MM.1S (cell line): ENCODE measurements around the gene MRPS10.

Source experiments
- DNase-seq: peaks from one replicate; pipeline ENCODE4 v3.0.0-alpha.2; 2015
- H2AFZ ChIP-seq: fragments of 300-600 bp; sonication (generic); 2 replicates; pipeline ENCODE4 v1.6.0; 2016; ENCODE audit warnings: antibody characterized with exemption, low read length
- H3F3A ChIP-seq: fragments of 300-600 bp; sonication (generic); 2 replicates; pipeline ENCODE4 v1.6.1; 2016; ENCODE audit warnings: mild to moderate bottlenecking, antibody characterized with exemption, low read length, moderate library complexity, mixed read lengths; ENCODE audit not compliant: insufficient read depth
- H3K27ac ChIP-seq: fragments of 300-600 bp; sonication (generic); 2 replicates; pipeline ENCODE4 v1.5.1; 2016; ENCODE audit warnings: mild to moderate bottlenecking, low read length
- H3K27me3 ChIP-seq: fragments of 300-600 bp; sonication (generic); replicated peaks from 2 replicates; pipeline ENCODE4 v1.6.0; 2016; ENCODE audit warnings: low read length; ENCODE audit not compliant: insufficient read depth
- H3K36me3 ChIP-seq: fragments of 300-600 bp; sonication (generic); replicated peaks from 2 replicates; pipeline ENCODE4 v1.6.1; 2016; ENCODE audit warnings: mild to moderate bottlenecking, low read length, mixed read lengths; ENCODE audit not compliant: insufficient read depth
- H3K4me1 ChIP-seq: fragments of 300-600 bp; sonication (generic); 2 replicates; pipeline ENCODE4 v1.6.1; 2016; ENCODE audit warnings: low read length, mixed read lengths
- H3K4me2 ChIP-seq: fragments of 300-600 bp; sonication (generic); 2 replicates; pipeline ENCODE4 v1.6.0; 2016; ENCODE audit warnings: low read depth, low read length
- H3K4me3 ChIP-seq: fragments of 300-600 bp; sonication (generic); 2 replicates; pipeline ENCODE4 v1.5.1; 2016; ENCODE audit warnings: low read length, mixed read lengths
- H3K79me2 ChIP-seq: fragments of 300-600 bp; sonication (generic); 2 replicates; pipeline ENCODE4 v1.6.1; 2016; ENCODE audit warnings: mixed run types, low read length, mixed read lengths
- H3K9ac ChIP-seq: fragments of 300-600 bp; sonication (generic); 2 replicates; pipeline ENCODE4 v1.6.1; 2016; ENCODE audit warnings: low read length, mixed read lengths
- H3K9me2 ChIP-seq: fragments of 300-600 bp; sonication (generic); replicated peaks from 2 replicates; pipeline ENCODE4 v1.6.1; 2016; ENCODE audit warnings: mild to moderate bottlenecking, low read length, mixed read lengths; ENCODE audit not compliant: insufficient read depth
- H3K9me3 ChIP-seq: fragments of 300-600 bp; sonication (generic); replicated peaks from 2 replicates; pipeline ENCODE4 v1.6.1; 2016; ENCODE audit warnings: mild to moderate bottlenecking, low read length, mixed read lengths; ENCODE audit not compliant: insufficient read depth
- H4K20me1 ChIP-seq: fragments of 300-600 bp; sonication (generic); 2 replicates; pipeline ENCODE4 v1.6.1; 2016; ENCODE audit warnings: mild to moderate bottlenecking, low read length, moderate library complexity, mixed read lengths; ENCODE audit not compliant: insufficient read depth
- EZH2 ChIP-seq: fragments of 300-600 bp; sonication (generic); optimal IDR thresholded peaks from 2 replicates; pipeline ENCODE3; 2017; ENCODE audit warnings: low read depth, mild to moderate bottlenecking, antibody characterized with exemption, low read length, mixed read lengths
- EZH2phosphoT487 ChIP-seq: fragments of 300-600 bp; sonication (generic); IDR thresholded peaks from 2 replicates; pipeline ENCODE4 v1.6.1; 2018; ENCODE audit warnings: antibody characterized with exemption, low read length
- TF ChIP-seq, protein P1 (sequence below): fragments of 300-600 bp; sonication (generic); IDR thresholded peaks from 2 replicates; pipeline ENCODE4 v1.5.1; 2016; ENCODE audit warnings: antibody characterized with exemption, low read length, mixed read lengths

MRPS10 gene

DNA sequence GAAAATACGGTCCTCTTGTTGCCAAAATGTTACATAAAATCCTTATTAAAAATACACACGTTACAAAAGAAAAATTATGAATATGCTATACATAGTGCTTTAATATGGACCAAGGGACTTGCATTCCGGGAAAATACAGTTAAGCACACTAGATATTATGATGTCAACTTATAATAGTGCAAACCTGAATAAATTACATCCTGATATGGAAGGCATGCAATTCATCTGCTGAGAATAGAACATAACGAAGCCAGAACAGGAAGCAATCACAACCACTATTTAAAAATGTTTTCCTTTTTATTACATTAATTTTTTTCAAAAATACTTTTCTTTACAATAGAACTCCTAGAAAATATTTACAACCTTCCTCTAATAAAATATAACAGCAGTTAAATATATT, 7.8 kb upstream of the MRPS10 start:
- Histone ChIP-seq H3K27ac (no peak overlapping the region), H3K4me1 (no peaks in the 10 kb centered on the region), H3F3A (no peaks in the 10 kb centered on the region), H3K9me2 (no peaks in the 10 kb centered on the region), H4K20me1 (no peaks in the 10 kb centered on the region), H3K9me3 (no peaks in the 10 kb centered on the region), H3K4me3 (no peak overlapping the region), H3K79me2 (no peaks in the 10 kb centered on the region), H3K36me3 (no peaks in the 10 kb centered on the region), H3K27me3 (no peaks in the 10 kb centered on the region), H3K4me2 (no peak overlapping the region), H3K9ac (no peak overlapping the region), H2AFZ (no peak overlapping the region)
- TF ChIP-seq EZH2phosphoT487 (no peak), EZH2 (no peak)
- TF ChIP-seq, protein P1, sequence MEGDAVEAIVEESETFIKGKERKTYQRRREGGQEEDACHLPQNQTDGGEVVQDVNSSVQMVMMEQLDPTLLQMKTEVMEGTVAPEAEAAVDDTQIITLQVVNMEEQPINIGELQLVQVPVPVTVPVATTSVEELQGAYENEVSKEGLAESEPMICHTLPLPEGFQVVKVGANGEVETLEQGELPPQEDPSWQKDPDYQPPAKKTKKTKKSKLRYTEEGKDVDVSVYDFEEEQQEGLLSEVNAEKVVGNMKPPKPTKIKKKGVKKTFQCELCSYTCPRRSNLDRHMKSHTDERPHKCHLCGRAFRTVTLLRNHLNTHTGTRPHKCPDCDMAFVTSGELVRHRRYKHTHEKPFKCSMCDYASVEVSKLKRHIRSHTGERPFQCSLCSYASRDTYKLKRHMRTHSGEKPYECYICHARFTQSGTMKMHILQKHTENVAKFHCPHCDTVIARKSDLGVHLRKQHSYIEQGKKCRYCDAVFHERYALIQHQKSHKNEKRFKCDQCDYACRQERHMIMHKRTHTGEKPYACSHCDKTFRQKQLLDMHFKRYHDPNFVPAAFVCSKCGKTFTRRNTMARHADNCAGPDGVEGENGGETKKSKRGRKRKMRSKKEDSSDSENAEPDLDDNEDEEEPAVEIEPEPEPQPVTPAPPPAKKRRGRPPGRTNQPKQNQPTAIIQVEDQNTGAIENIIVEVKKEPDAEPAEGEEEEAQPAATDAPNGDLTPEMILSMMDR: no peak
- DNase-seq: no peak

DNA sequence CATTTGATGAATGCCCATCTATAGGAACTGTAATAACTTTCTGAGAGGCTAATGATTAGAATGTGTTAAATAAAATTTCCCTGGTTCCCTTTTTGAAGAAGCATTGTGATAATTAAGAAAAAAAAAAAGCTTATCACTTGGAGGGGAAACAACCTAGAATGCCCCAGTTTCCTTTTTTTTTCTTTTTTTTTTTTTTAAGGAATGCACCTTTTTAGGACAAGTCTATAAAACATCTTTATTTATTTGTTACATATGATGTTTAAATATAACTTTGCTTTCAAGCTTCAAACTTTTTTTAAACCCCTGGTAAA, 7.3 kb upstream of the MRPS10 start:
- Histone ChIP-seq H3K9me2 (no peaks in the 10 kb centered on the region), H3K9ac (no peak overlapping the region), H3K4me3 (no peak overlapping the region), H3K27me3 (no peaks in the 10 kb centered on the region), H2AFZ (no peak overlapping the region), H3K9me3 (no peaks in the 10 kb centered on the region), H3K79me2 (no peaks in the 10 kb centered on the region), H3K4me1 (no peaks in the 10 kb centered on the region), H3K4me2 (no peak overlapping the region), H3F3A (no peaks in the 10 kb centered on the region), H3K27ac (no peak overlapping the region), H4K20me1 (no peaks in the 10 kb centered on the region), H3K36me3 (no peaks in the 10 kb centered on the region)
- TF ChIP-seq, protein P1: no peak
- TF ChIP-seq EZH2phosphoT487 (no peak), EZH2 (no peak)
- DNase-seq: no peak

DNA sequence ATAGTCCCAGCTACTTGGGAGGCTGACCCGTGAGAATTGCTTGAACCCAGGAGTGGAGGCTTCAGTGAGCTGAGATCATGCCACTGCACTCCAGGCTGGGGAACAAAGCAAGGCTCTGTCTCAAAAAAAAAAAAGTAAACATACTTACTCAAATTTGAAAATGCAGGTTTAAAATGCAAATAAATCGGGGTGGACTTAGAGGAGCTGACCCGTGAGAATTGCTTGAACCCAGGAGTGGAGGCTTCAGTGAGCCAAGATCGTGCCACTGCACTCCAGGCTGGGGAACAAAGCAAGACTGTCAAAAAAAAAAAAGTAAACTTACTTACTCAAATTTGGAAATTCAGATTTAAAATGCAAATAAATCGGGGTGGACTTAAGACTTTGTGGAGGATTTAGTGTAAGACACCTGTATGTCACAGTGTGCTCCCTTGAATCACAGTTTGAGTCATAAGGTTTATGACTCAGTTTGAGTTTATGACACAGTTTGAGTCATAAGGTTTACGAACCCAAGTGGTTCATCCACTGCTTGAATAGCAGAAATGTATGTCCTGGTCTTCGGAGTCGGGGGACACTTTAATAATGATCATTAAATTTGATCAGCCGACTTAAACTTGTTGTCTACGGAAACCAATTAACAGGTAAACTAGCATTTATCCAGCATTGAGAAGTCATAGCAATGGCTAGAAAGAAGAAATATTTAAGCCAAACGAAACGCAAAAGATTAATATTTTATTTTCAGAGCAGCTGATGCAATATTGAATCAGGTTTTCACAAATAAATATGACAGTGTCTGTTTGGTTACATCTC, 6.8 kb upstream of the MRPS10 start:
- no peaks in the 10 kb centered on the region for H3K9me3 ChIP-seq
- H3K9ac ChIP-seq: no peak overlapping the region
- TF ChIP-seq EZH2: no peak
- TF ChIP-seq, protein P1: no peak
- TF ChIP-seq EZH2phosphoT487: no peak
- H3K79me2 ChIP-seq: no peaks in the 10 kb centered on the region
- DNase-seq: no peak
- H3F3A ChIP-seq: no peaks in the 10 kb centered on the region
- no peaks in the 10 kb centered on the region for H3K27me3 ChIP-seq
- H3K4me3 ChIP-seq: no peak overlapping the region
- no peaks in the 10 kb centered on the region for H3K36me3 ChIP-seq
- no peak overlapping the region for H3K27ac ChIP-seq
- no peaks in the 10 kb centered on the region for H4K20me1 ChIP-seq
- no peak overlapping the region for H3K4me2 ChIP-seq
- H2AFZ ChIP-seq: no peak overlapping the region
- no peaks in the 10 kb centered on the region for H3K4me1 ChIP-seq
- no peaks in the 10 kb centered on the region for H3K9me2 ChIP-seq
